Naive thymus-derived CD4-positive, alpha-beta T cell (primary cell): ENCODE data around the gene FGF7. TPM values are rescaled to one million over a fixed set of nuclear protein-coding genes. Genes with fewer than 3 reads are reported as not detected.

Experiments
- polyA plus RNA-seq, 2 donors: library from polyadenylated mRNA; unstranded; fragments of 300-500 nt; fragmentation: Illumina TruSeq; gene quantifications; one replicate each; pipeline ENCODE4 v1.2.3, GENCODE V29; 2021
- total RNA-seq, 6 experiments: library from RNA in 5 of 6; stranded (reverse) in 5 of 6; gene quantifications; 1 replicate in 5 of 6; 2 replicates in 1 of 6; pipeline ENCODE4 v1.2.3 and lab custom pipeline; 2021 to 2026

Gene FGF7
- total and polyA plus RNA-seq, 7 experiments from 2014 or later = 0.05 to 0.34 (median 0.09) TPM; not detected in 1

Other genes with a start within 250 kb of the FGF7 start
- 10 to 100 TPM in 2 of 5 experiments, 1 to 10 TPM in 3; 3.7 to 16.5 (median 8.2) TPM for gene FAM227B, start 197.6 kb downstream of the FGF7 start, total RNA-seq
- 10 to 100 TPM; 14.8 to 25.1 TPM for gene FAM227B, start 197.6 kb downstream of the FGF7 start, polyA plus RNA-seq
- 10 to 100 TPM; 14.3 to 31.0 (median 20.1) TPM for gene DTWD1, start 197.8 kb downstream of the FGF7 start, total RNA-seq
- gene DTWD1, start 197.8 kb downstream of the FGF7 start, polyA plus RNA-seq = 10 to 100 TPM; 21.6 to 25.0 TPM